NCI-H524 (cell line): ENCODE data around the gene SLC10A7.

ENCODE experiments used
- DNase-seq, 2 experiments: peaks; one replicate each; lab custom pipeline; 2025; lab: John Stamatoyannopoulos, UW

The SLC10A7 gene, protein sequence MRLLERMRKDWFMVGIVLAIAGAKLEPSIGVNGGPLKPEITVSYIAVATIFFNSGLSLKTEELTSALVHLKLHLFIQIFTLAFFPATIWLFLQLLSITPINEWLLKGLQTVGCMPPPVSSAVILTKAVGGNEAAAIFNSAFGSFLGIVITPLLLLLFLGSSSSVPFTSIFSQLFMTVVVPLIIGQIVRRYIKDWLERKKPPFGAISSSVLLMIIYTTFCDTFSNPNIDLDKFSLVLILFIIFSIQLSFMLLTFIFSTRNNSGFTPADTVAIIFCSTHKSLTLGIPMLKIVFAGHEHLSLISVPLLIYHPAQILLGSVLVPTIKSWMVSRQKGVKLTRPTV

DNA sequence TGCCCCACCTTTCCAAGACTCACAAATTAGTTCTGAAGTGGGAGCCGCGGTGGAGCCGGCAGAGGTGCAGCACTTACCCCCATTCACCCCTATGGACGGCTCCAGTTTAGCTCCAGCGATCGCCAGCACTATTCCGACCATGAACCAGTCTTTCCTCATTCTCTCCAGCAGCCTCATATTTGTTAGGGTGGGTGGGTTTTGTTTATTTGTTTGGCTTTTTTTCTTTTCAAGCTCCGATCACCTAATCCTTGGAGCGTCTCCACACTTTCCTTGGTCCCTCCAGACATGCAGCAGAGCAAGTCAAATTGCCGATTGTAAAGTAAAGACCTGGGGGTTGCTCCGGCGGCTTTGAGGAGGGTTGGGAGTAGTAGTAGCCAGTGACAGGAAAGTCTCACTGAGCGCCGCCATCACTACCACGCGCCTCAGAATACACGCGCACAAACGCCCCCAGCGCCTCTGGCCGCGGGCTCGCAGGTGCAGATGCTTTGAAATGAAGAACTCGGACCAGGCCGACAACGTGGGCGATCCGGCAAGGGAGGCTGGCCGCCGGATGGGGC, at the start of gene SLC10A7:
Gene SLC10A7, minus strand, starts transcription at position 400 of the 557 bp plus-strand sequence. Its CDS starts 223 bp downstream, at position 177.
- peak; percentile 48 to 54 for DNase-seq

DNA sequence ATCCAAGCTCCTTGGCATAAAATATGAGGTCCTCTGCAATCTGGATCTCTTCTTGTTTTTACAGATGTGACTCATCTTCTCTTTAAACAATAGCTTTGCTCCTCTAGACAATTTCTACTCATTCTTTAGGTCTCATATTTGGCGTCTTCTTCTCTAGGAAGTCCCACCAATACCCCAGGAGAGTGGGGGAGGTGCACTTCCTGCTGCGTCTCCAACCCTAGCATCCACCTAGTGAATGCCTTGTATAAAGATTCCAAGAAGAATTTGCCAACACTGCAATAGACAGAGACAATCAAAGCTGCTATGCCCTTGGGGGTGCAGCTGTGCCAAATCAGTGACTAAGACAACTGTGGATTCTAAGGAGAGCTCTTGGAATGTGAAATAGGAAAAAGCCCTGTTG, 45.7 kb upstream of the SLC10A7 start:
- no peak for DNase-seq

DNA sequence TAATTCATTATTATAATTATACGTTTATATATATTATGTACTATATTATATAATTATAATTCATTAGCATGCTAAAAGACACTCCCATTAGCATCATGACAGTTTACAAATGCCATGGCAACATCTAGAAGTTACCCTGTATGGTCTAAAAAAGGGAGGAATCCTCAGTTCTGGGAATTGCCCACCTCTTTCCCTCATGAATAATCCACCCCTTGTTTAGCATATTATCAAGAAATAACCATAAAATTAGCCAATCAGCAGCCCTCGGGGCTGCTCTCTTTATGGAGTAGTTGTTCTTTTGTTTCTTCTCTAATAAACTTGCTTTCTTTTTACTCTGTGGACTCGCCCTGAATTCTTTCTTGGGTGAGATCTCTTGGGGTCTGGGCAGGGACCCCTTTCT, 42.8 kb upstream of the SLC10A7 start:
- DNase-seq: no peak

DNA sequence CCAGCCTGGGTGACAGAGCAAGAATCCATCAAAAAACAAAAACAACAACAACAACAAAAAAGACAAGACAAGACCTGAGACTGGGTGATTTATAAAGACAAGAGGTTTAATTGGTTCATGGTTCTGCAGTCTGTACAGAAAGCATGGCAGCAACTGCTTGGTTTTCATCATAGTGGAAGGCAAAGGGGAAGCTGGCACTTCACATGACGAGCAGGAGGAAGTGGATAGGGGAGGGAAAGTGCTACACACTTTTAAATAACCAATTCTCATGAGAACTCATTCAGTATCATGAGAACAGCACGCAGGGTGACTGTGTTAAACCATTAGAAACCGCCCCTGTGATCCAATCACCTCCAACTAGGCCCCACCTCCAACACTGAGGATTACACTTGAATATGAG, 28.4 kb upstream of the SLC10A7 start:
- no peak for DNase-seq

DNA sequence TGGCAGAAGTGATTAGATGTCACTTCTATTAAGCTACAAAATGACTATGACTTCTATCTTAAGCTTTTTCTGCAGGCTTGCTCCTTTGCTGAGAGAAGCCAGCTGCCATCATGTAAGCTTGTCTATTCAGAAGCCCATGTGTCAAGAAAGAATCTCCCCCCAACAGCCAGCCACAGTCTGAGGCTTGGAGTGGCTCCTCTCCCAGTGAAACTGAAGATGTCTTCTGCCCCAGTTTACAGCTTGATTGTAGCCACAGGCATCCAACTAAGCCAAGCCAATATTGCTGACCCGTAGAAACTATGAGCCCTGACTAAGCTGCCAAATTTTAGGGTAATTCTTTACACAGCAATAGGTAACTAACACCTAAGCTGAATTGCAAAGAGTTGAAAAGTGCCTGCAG, 26.7 kb upstream of the SLC10A7 start:
- DNase-seq: no peak

DNA sequence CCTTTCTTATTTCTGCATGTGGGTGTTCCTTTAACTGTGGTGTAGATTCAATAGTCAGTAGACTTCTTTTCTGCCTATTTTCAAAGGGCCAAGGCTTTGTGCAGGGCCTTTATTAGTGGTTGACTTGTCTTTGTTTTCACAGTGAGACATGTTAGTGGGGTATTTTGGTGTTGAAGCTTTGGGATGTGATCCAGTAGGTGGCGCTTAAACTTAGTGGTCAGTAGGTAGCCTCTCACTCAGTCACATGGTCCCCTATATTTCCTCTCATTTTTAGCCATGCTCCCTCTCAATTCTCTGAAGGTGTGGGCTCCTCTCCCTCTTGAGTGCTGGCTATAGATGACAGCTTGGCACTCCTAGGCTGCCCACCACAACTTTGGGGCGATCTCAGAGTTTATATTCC, 23.4 kb upstream of the SLC10A7 start:
- DNase-seq: no peak

DNA sequence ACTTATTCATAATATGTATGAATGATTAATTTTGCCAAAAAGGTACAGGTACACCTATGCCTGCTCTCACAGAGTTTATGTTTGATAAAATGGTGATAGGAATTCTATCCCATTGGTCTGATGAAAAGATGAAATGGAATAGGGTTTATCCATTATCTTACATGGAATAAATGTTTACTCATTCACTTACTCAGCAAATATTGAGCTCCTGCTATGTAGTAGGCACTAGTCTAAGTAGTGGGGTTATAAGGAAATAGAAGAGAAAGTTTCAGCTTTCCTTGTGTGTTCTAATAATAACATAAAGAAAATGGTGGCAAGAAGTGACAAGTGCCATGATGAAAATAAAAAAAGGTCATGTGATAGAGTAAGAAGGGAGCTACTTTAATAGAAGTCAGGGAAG, 12.4 kb upstream of the SLC10A7 start:
- DNase-seq: no peak

DNA sequence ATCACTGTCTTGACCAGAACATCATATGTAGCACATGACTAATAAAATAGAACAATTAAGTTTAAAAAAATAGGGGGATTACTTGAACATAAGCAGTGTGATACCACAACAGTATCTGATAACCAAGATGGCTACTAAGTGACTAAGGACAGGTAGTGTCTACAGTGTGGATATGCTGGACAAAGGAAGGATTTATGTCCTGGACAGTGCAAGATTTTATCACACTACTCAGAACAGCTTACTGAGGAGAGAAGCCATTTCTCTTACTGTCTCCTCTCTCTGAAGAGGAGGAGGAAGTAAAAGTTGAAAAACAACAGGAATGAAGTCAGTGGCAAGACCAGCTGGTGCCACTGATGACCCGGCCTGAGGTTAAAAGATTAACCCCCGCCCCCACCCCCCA, 4.0 kb upstream of the SLC10A7 start:
- DNase-seq: no peak

DNA sequence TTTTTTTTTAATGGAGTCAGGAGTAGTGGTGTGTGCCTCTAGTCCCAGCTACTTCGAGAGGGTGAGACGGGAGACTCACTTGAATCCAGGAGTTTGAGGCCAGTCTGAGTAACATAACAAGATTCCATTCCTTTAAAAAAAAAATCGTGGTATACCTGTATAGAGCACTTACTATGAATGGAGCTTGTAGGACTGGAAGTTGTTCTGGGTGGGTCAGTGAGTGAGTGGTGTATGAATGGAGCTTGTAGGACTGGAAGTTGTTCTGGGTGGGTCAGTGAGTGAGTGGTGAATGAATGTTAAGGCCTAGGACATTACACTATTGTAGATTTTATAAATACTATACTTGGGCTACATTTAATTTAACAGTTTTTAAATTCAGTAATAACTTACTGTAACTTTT, 2.9 kb upstream of the SLC10A7 start:
- no peak for DNase-seq

DNA sequence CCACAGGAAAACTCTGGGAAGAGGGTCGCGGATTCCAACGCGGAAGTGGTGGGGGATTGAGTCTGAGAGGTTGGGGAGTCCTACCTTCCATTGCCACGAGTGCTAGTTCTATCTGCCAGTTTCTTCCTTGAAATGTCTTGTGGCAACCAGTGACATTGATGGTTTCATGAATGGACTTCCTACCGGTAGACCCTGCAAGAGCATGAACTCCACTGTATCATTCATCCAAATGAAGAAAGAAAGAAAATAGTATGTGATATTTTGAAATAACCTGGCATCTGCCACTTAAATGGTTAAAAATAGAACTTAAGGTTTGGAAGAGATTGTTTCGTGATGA, 1.1 kb upstream of the SLC10A7 start:
- no peak for DNase-seq

DNA sequence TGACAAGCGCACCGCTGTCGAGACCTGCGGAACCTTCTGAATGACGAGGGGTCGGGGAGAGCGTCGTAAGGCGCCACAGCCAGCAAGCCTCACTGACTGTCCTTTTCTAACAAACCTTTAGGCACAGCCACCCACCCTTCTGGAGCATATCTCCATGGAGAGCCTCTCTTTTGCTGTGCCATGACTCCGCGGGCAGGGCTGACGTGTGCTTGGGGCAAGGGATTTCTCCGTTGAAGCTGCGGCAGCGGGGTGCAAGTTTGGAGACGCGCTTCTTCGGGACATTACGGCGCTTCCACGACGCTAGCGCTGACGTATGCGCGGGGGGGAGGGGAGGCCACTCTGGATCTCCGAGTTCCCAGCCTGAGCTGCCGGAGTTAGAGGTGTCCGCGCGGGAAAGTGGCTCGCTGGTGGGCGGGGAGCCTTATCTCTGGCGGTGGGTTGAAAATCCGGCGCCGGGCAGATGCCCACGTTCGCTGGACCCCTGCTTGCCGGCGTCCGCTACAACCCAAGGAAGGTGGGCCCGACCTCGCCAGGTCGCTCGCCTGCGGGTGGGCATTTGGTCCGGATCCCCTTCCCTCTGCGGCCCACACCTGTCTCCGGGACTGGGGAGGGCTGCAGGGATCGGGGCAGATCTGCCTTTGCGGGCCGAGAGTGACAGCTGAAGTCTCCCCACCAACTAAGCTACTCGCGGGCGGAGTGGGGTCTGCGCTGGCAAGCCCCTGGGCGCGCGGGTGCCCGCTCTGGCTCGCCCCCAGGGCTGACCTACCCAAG, 543 bp upstream of the SLC10A7 start:
- DNase-seq: peak; percentile 48 to 72

DNA sequence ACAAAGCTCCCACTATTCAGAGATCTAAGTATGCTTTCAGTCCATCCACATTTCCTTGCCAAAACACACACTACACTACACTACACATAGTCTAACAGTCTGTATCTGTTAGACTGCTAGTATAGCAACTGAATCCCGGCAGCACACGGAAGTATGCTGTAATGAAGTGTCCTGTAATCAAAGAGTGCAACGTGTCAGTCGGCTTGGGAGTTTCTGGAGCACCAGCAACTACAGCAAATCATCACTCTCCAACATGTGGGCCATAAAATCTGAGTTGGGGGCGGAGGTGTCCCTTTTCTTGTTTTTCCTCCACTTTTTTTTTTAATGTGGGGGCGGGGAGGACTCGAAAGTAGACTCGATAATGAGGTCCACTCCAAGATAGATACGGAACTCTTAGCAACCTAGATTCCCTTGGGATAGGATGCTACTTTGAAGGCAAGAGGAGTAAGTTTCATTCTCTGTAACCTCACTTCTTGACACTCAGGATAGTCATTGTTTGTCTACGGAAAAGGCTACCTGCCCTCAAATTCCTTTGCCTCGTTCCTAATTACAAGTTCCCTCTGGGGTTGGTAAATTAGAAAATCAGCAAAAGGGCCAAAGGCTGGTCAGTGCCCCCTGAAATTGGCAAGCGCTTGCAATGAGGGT, 722 bp downstream of the SLC10A7 start:
- peak; percentile 2 to 36 for DNase-seq

DNA sequence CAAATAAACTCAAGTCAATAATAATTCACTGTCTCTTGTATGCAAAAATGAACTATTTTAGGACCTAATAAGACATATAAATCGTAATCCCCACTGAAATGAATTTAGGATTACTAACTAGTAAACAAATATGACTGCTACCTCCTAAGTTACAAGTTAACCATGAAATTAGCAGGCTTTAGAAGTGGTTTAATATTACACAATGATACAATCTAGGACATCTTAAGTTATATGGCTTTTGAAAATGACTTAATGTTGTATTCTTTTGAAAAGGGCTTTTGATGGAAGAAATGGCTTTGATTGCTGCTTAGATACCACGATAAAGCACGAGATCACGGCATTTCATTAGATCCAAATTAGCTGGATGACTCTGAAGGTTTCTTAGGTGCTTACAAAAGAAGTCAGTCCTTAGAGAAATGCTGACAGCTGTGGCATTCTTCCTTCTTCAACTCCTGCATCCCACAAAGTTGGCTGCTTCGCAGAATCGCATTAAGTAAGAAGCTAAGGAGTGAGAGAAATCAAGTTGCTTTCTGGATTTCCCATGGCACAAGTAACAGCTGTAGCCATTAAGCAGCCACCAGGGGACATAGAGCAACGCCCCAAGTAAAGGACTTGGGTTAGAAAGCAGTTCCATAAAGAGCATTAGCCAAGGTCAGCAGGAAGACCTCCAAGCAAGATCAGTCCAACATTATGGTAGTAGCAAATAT, 6.9 kb downstream of the SLC10A7 start:
- DNase-seq: no peak

DNA sequence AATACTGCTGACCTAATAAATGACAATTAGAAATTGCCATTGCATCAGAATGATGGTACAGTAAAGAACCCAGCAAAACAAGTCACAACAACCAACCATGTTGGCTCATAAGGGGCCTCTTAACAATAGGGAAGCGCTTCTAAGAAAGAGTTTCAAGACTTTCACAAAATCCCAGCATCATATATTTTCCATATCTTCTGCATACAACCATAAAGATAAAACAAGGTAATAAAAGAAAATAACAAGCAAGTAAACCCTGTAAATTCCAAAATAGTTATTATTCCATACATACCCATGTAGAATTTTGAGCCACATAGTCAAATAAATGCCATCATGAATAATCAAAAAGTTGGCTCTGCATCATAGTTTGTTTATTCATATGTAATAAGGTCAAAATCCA, 8.2 kb downstream of the SLC10A7 start:
- DNase-seq: no peak

DNA sequence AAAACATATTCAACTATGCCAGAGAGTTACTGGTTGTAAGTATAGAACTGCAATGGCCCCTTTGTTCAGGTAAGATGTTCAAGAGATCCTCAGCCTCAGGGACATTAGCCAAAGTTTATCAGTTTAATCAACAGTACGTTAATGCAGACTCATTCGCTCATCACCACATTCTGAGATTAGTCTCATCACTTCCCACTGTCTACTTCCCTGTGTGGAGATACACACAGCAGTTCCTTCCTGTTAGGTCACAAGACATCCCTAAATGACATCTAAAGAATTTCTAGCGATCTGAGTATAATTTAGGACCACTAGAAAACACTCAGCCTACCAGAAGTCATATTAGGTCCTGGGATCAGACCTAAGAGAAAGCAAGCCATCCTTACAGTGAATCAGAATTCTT, 10.4 kb downstream of the SLC10A7 start:
- no peak for DNase-seq

DNA sequence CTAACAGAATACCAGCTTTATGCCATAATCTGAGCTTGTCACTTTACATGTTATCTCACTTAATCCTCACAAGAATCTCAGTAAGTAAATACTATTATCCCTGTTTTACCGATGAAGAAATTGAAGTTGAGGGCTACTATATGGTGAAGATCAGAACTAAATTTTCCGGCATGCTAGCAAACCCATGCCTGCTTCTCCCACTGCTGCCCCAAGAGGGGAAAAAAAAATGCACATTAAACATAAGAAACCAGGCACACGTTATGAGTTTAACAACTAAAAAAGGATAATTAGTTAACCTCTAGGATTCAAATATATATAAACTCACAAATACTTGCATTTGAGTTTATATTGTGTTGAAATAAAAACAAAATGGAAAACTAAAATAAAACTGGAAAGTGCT, 10.8 kb downstream of the SLC10A7 start:
- DNase-seq: no peak

DNA sequence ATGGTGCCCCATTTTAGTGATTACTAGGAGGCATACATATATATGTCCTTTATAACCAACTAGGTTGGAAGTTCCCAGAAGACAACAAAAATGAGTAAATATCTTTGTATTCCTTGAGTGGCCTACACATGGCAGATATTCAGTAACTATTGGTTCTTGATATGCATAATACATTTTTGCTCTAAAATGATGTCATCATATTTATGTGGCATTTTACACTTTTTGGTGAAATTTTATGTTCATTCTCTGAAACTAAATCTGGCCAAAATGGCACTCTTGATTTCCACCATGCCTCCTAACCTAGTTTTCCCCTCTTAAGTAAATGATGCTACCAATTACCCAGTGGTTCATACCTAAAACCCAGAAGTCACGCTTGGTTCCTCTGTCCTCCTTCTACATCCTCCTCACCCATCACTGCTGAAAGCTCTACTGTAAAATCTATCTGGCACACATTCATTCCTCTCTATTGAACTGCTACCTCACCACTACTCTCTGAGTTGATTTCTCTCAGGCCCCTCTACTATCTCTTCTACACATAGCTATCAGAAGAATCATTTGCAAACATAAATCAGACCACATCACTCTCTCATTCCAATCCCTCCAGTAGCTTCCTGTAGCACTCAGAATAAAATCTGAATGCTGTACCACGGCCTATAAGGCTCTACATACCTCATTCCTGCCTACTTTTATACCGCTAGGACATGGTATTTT, 13.4 kb downstream of the SLC10A7 start:
- no peak for DNase-seq

DNA sequence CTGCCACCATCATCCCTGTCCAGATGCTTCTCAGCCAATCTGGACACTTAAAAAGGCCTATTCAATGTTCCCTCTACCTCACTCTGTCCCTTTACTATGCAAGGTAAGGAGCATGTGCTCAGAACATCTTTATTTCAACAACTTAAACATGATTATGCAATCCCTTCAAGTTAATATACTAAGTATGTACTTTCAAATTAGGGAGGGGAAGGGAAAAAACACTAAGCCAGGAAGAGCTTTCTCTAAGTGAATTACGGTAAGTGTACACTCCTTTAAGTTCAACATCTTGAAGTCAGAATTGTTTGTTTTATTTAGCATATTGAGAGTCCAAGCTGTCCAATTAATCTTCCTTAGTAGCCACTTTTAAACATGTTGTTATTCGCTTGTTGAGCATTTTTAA, 14.1 kb downstream of the SLC10A7 start:
- DNase-seq: no peak

DNA sequence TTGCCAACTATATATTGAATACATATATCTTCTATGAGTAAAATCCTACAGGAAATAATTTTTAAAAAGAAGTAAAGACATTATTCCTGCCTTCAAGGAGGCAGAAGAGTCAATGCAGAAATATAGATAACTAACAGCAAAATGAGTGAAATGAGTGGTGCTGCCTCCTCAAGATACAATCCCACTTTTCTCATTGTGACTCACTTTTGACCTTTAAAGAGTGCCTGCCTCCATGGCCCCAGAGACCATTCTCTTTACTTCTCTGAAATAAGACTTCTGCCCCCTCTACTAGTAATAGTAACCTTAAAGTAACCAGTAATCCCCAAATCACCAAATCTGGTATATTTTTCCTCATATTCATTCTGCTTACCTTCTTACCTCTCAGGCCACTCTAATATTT, 15.5 kb downstream of the SLC10A7 start:
- DNase-seq: no peak

DNA sequence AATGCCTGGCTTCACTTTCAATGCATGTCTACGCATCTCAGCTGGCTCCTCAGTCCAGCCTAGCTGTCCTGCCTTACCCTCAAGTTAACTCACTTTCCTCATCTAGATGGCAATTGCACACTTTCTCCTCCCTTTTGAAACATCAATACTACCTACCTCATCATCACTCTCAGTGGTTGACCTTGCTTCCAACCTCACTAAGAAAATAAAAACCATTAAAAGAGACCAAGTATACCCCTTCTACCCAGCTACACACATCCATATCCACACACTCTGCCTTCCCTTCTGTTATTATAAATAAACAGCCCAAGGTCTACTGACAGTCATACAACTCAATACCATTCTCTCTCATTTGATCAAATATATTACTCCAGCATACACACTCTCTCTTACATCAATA, 21.5 kb downstream of the SLC10A7 start:
- no peak for DNase-seq

DNA sequence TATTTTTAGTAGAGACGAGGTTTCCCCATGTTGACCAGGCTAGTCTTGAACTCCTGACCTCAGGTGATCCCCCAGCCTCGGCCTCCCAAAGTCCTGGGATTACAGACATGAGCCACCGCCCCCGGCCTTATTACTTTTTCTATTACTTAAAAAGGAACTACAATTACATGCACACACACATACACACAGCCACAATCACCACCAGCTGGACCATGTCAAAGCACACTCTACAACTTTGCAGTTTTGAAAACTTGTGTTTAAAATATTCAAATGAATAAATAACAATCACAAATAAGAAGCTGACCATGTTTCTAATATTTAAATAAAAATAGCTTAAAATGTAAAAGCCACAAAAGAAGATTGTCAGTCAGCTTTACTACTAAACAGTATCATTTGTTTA, 23.4 kb downstream of the SLC10A7 start:
- DNase-seq: no peak

DNA sequence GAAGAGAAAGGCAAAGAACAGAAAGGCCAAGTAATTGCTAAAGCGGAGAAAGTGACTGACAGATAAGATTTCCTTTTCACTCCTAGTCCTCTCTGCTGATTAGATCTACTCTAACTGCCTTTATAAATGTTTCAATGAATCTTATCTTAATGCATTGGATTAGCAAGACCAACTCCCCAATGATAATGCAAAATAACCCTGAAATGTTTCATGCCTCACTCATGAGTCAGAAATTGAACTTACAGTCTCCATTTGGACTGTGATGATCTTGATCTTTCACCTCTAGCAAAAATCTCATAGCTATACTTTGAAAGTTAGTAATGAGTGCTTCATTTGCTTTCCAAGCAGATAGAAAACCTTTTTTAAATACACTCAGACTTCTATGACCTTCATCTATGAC, 26.5 kb downstream of the SLC10A7 start:
- no peak for DNase-seq
